ENCODE data around the gene FBXO31.

GRCh38 chr16:87380403-87380802 lies 3.2 kb downstream of the FBXO31 start:
- TF ChIP-seq REST (IDR thresholded peaks at IDR 0.05; ENCODE audit: borderline replicate concordance), result no peak
- no peak for TF ChIP-seq EP300 (conservative IDR thresholded peaks at IDR 0.05; ENCODE audit: poor library complexity, severe bottlenecking)
- TF ChIP-seq CTCF (IDR thresholded peaks at IDR 0.05; ENCODE audit: poor library complexity, severe bottlenecking), result no peak
- no peak for TF ChIP-seq POLR2AphosphoS5 (IDR thresholded peaks at IDR 0.05)
- TF ChIP-seq SMC3 (conservative IDR thresholded peaks at IDR 0.05; ENCODE audit: poor library complexity), result no peak
- no peak for TF ChIP-seq RAD21 (conservative IDR thresholded peaks at IDR 0.05)
- no peak for TF ChIP-seq EZH2 (IDR thresholded peaks at IDR 0.05; ENCODE audit: borderline replicate concordance, insufficient read depth, low read length, poor library complexity, severe bottlenecking)
